K562 (cell line): ENCODE data around the gene SLFN5. TPM values are rescaled to one million over a fixed set of nuclear protein-coding genes. Genes with fewer than 3 reads are reported as not detected.

ENCODE experiments used
- ATAC-seq: fragments of 200-7000 bp; cut with Tn5 transposase; 3 replicates; pipeline ENCODE4 v1.9.1; 2020; ENCODE audit warnings: moderate library complexity
- BruUV-seq: library from RNA; stranded (reverse); fragments of 400-500 nt; replicated peaks from 2 replicates; lab custom pipeline; 2021; lab: Mats Ljungman, UMichigan
- CTCF ChIA-PET: fragments of 300-600 bp; formaldehyde crosslinking; extraction: SDS; loops from one replicate; lab custom pipeline; 2021; ENCODE audit warnings: low intra/inter-chr PET ratio; lab: Yijun Ruan, JAX
- POLR2A ChIA-PET: fragments of 300-600, 350-650 bp; sonication (Branson Sonifier 250); formaldehyde crosslinking; extraction: SDS; loops from one replicate; lab custom pipeline; 2021; ENCODE audit warnings: antibody characterized with exemption, inconsistent platforms; lab: Yijun Ruan, JAX
- DNase-seq, 4 experiments: peaks; one replicate each; pipeline versions ENCODE4 v3.0.0 to v3.0.0-alpha.2; 2011 to 2018; ENCODE audit warnings: low spot score in 3 of 4, mixed read lengths in 3 of 4; ENCODE audit errors: extremely low read depth in 1 of 4
- FAIRE-seq: peaks from 2 replicates; lab custom pipeline; 2011; peaks lifted over from hg19 to GRCh38; lab: Jason Lieb, UNC
- H2AFZ ChIP-seq: 2 replicates; pipeline ENCODE4 v1.6.0; 2011; ENCODE audit warnings: low read depth, low read length, control low read depth, inconsistent platforms
- H3K27ac ChIP-seq: fragments of 200-600 bp; 3 replicates; pipeline ENCODE4 v1.8.0; 2011; ENCODE audit warnings: low read depth, mild to moderate bottlenecking, control low read depth, inconsistent platforms, low read length, moderate library complexity, mixed read lengths; ENCODE audit errors: extremely low read depth
- H3K27me3 ChIP-seq, 2 experiments: fragments of 300-600 bp in 1 of 2; 2 replicates in 1 of 2; 3 replicates in 1 of 2; pipeline versions ENCODE4 v1.6.0 to v1.8.0; 2011; ENCODE audit warnings: inconsistent platforms in 2 of 2, low read length in 2 of 2, mild to moderate bottlenecking in 1 of 2, mixed read lengths in 1 of 2, moderate library complexity in 1 of 2; ENCODE audit not compliant: control insufficient read depth in 2 of 2, insufficient read depth in 2 of 2
- H3K36me3 ChIP-seq: fragments of 300-600 bp; 3 replicates; pipeline ENCODE4 v1.8.0; 2011; ENCODE audit warnings: mild to moderate bottlenecking, low read length, inconsistent platforms; ENCODE audit not compliant: control insufficient read depth, insufficient read depth
- H3K4me1 ChIP-seq, 2 experiments: fragments of 200-600 bp in 1 of 2; replicated peaks in 1 of 2; 2 replicates in 1 of 2; 3 replicates in 1 of 2; pipeline versions ENCODE4 v1.5.1 to v1.8.0; 2011; ENCODE audit warnings: inconsistent platforms in 2 of 2, low read length in 2 of 2, mild to moderate bottlenecking in 1 of 2, mixed read lengths in 1 of 2, moderate library complexity in 1 of 2; ENCODE audit not compliant: control insufficient read depth in 2 of 2, insufficient read depth in 2 of 2
- H3K4me2 ChIP-seq: 2 replicates; pipeline ENCODE4 v1.6.1; 2011; ENCODE audit warnings: low read length, control low read depth, inconsistent platforms, mixed read lengths; ENCODE audit not compliant: insufficient read depth
- H3K4me3 ChIP-seq: fragments of 200-600 bp; sonication (generic), shearing (Covaris generic); 2 replicates; pipeline ENCODE4 v1.5.1; 2016; ENCODE audit warnings: control low read depth, inconsistent platforms
- H3K79me2 ChIP-seq: fragments of 200-600 bp; 3 replicates; pipeline ENCODE4 v1.8.0; 2011; ENCODE audit warnings: low read length, inconsistent platforms; ENCODE audit not compliant: control insufficient read depth, insufficient read depth
- H3K9ac ChIP-seq, 2 experiments: 2 replicates each; pipeline versions ENCODE4 v1.6.0 to v1.6.1; 2011; ENCODE audit warnings: low read depth in 2 of 2, low read length in 2 of 2, control low read depth in 1 of 2, inconsistent platforms in 1 of 2, mild to moderate bottlenecking in 1 of 2, mixed read lengths in 1 of 2; ENCODE audit not compliant: insufficient read depth in 1 of 2
- H3K9me1 ChIP-seq: one replicate; pipeline ENCODE4 v1.6.0; 2011; ENCODE audit warnings: inconsistent platforms, mild to moderate bottlenecking, low read length, moderate library complexity; ENCODE audit not compliant: control insufficient read depth, insufficient read depth
- H3K9me3 ChIP-seq: replicated peaks from 2 replicates; pipeline ENCODE4 v1.5.1; 2011; ENCODE audit warnings: low read depth, low read length, inconsistent platforms; ENCODE audit not compliant: control insufficient read depth, insufficient read depth
- H4K20me1 ChIP-seq: replicated peaks from 2 replicates; pipeline ENCODE4 v1.6.1; 2011; ENCODE audit warnings: low read length, inconsistent platforms, mixed read lengths; ENCODE audit not compliant: control insufficient read depth, insufficient read depth
- CBX3 ChIP-seq, 2 experiments: IDR thresholded peaks; 1 replicate in 1 of 2; 2 replicates in 1 of 2; pipeline ENCODE4 v1.6.1; 2012; ENCODE audit warnings: inconsistent platforms in 2 of 2, low read length in 2 of 2, borderline replicate concordance in 1 of 2, control low read depth in 1 of 2
- ILF3 ChIP-seq: fragments of 450-650 bp; IDR thresholded peaks from 2 replicates; pipeline ENCODE4 v1.6.1; 2018; ENCODE audit warnings: antibody characterized with exemption, mild to moderate bottlenecking, moderate library complexity, borderline replicate concordance
- JUND ChIP-seq, 2 experiments: IDR thresholded peaks; 2 replicates in 1 of 2; 3 replicates in 1 of 2; pipeline ENCODE4 v1.6.1; 2011; ENCODE audit warnings: borderline replicate concordance in 2 of 2, low read depth in 2 of 2, low read length in 2 of 2, improper control_type of control experiment in 1 of 2, missing biosample characterization in 1 of 2, missing genetic modification characterization in 1 of 2, missing genetic modification reagents in 1 of 2
- KHSRP ChIP-seq: fragments of 450-650 bp; IDR thresholded peaks from 2 replicates; pipeline ENCODE4 v1.6.1; 2017
- KLF13 ChIP-seq: fragments of 450-650 bp; IDR thresholded peaks from 2 replicates; pipeline ENCODE4 v1.6.1; 2016; ENCODE audit warnings: missing genetic modification characterization, low read depth, mild to moderate bottlenecking, missing compliant biosample characterization, moderate library complexity, borderline replicate concordance
- MAFG ChIP-seq: fragments of 450-650 bp; conservative IDR thresholded peaks from 2 replicates; pipeline ENCODE4 v1.6.1; 2016; ENCODE audit warnings: missing genetic modification characterization, missing compliant biosample characterization
- MNT ChIP-seq, 2 experiments: fragments of 450-650 bp; conservative IDR thresholded peaks; 2 replicates each; pipeline ENCODE4 v1.6.1; 2017; ENCODE audit warnings: mild to moderate bottlenecking in 2 of 2, moderate library complexity in 2 of 2
- OTX1 ChIP-seq: fragments of 450-650 bp; formaldehyde crosslinking; IDR thresholded peaks from 2 replicates; pipeline ENCODE4 v1.4.0; 2022; ENCODE audit warnings: mild to moderate bottlenecking
- ZNF184 ChIP-seq: sonication (generic); formaldehyde crosslinking; IDR thresholded peaks from 2 replicates; pipeline ENCODE4 v1.5.0; 2020; ENCODE audit warnings: missing genetic modification reagents
- ZNF280B ChIP-seq: fragments of 250-450 bp; sonication (Bioruptor Pico); IDR thresholded peaks from 2 replicates; pipeline ENCODE4 v1.5.1; 2021; ENCODE audit warnings: mild to moderate bottlenecking
- WGBS: fragments of 100-300 bp; shearing (Covaris generic); methylation state at CpG from one replicate; pipeline ENCODE4 v1.1.6; 2016; ENCODE audit warnings: low coverage, mixed read lengths; ENCODE audit not compliant: insufficient coverage; ENCODE audit errors: missing lambda C conversion rate; 5-methylcytosine and 5-hydroxymethylcytosine counted together
- in situ Hi-C: fragments of 300-500 bp; cut with MboI; formaldehyde crosslinking; loops from 4 replicates; pipeline ENCODE4 v1.15.0; 2018; ENCODE audit warnings: inconsistent platforms, mixed read lengths
- intact Hi-C: fragments of 100-400 bp; cut with micrococcal nuclease; formaldehyde crosslinking; loops from 2 replicates; pipeline ENCODE4 v1.14.2; 2022
- polyA plus RNA-seq, 8 experiments: library from polyadenylated mRNA; depleted of rRNA in 4 of 8; stranded (reverse) in 5 of 8; unstranded in 3 of 8; fragments of >200 nt; fragmentation: Nextera tagmentation in 2 of 8; fragmentation: Illumina TruSeq in 1 of 8; extraction: Ambion mirVana in 2 of 8; extraction: Trizol in 1 of 8; gene quantifications; 2 replicates each; pipeline versions ENCODE4 v1.2.1 to v1.2.3, GENCODE V29; 2011 to 2014; ENCODE audit warnings: inconsistent platforms in 1 of 8, missing spikeins in 1 of 8
- total RNA-seq, 7 experiments: library from RNA; depleted of rRNA in 6 of 7; stranded (reverse); fragments of >200 nt in 6 of 7; fragmentation: Illumina TruSeq in 2 of 7; extraction: Trizol in 2 of 7; gene quantifications; 2 replicates each; pipeline versions ENCODE4 v1.2.1 to v1.2.3, GENCODE V29; 2011 to 2021; ENCODE audit warnings: low replicate concordance in 1 of 7
- TF ChIP-seq, protein P1 (sequence below): fragments of 250-450 bp; sonication (Bioruptor Pico); IDR thresholded peaks from 2 replicates; pipeline ENCODE4 v1.8.0; 2022; ENCODE audit warnings: inconsistent platforms, mild to moderate bottlenecking, moderate library complexity, borderline replicate concordance
- TF ChIP-seq, protein P2 (sequence below): IDR thresholded peaks from 2 replicates; pipeline ENCODE4 v1.6.1; 2016; ENCODE audit warnings: missing genetic modification characterization, missing compliant biosample characterization
- TF ChIP-seq, protein P3 (sequence below): fragments of 450-650 bp; IDR thresholded peaks from 2 replicates; pipeline ENCODE4 v1.6.1; 2016; ENCODE audit warnings: mild to moderate bottlenecking

SLFN5 gene
- total and polyA plus RNA-seq, 9 of the 15 experiments (the other 6 are each of a cell fraction or from before 2014, with no cell fraction given) = under 0.01 to 0.18 (median 0.04) TPM; not detected in 1

DNA sequence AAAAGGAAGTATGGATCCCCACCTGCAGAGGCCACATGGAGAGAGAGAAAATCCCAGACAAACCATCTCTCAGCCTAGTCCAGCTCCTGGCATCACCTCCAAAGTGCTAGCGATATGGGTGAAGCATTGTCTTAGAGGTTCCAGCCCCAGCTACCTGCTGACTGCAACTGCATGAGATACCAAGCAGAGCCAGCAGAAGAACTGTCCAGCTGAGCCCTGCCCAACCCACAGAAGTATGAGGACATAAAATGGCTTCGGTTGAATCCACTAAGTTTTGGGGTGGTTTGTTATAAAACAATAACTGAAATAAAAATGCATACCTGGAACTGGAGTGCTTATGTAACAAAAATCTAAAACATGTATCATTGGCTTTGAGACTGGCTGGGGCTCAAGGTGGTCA lies 20.4 kb upstream of the SLFN5 start:
- Histone ChIP-seq H3K36me3 (no peaks in the 10 kb centered on the region), H3K79me2 (no peaks in the 10 kb centered on the region), H3K4me1 (no peaks in the 10 kb centered on the region), H3K4me3 (no peak overlapping the region), H3K9me3 (no peaks in the 10 kb centered on the region), H3K27ac (no peak overlapping the region), H3K9me1 (no peaks in the 10 kb centered on the region), H3K9ac (no peak overlapping the region), H3K27me3 (peaks cover 5 to 11% of the 10 kb centered on the region in 2 experiments; a peak in 4 of 5 replicates), H4K20me1 (no peaks in the 10 kb centered on the region), H3K4me2 (no peak overlapping the region), H2AFZ (no peak overlapping the region)
- DNase-seq (no peak), ATAC-seq (no peak), FAIRE-seq (no peak)
- ChIA-PET CTCF (no interaction called here), POLR2A (interaction anchor here (1.4 kb wide), 1 partner anchor 9 kb away, joined by 5 read pairs; no protein-coding TSS in a partner anchor)
- WGBS = 3% methylated on average over 2 of the region's 2 CpGs
- in situ Hi-C loops = no loop called here
- intact Hi-C loops = no loop called here
- no TSS peak for BruUV-seq
- TF ChIP-seq MNT (conservative IDR thresholded peaks at IDR 0.05) (no peak), MAFG (tag) (no peak), CBX3 (IDR thresholded peaks at IDR 0.05; ENCODE audit: borderline replicate concordance in 1 of 2, low read length in 2 of 2) (no peak), ZNF184 (CRISPR knock-in tag) (no peak), KLF13 (tag) (no peak), ILF3 (no peak), OTX1 (no peak), JUND (IDR thresholded peaks at IDR 0.05; ENCODE audit: borderline replicate concordance, low read depth, low read length) (no peak), JUND (tag; IDR thresholded peaks at IDR 0.05; ENCODE audit: borderline replicate concordance, low read depth, low read length) (no peak), ZNF280B (CRISPR knock-in tag) (no peak), KHSRP (no peak)
- TF ChIP-seq, protein P1, sequence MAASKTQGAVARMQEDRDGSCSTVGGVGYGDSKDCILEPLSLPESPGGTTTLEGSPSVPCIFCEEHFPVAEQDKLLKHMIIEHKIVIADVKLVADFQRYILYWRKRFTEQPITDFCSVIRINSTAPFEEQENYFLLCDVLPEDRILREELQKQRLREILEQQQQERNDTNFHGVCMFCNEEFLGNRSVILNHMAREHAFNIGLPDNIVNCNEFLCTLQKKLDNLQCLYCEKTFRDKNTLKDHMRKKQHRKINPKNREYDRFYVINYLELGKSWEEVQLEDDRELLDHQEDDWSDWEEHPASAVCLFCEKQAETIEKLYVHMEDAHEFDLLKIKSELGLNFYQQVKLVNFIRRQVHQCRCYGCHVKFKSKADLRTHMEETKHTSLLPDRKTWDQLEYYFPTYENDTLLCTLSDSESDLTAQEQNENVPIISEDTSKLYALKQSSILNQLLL = no peak
- TF ChIP-seq, protein P2, sequence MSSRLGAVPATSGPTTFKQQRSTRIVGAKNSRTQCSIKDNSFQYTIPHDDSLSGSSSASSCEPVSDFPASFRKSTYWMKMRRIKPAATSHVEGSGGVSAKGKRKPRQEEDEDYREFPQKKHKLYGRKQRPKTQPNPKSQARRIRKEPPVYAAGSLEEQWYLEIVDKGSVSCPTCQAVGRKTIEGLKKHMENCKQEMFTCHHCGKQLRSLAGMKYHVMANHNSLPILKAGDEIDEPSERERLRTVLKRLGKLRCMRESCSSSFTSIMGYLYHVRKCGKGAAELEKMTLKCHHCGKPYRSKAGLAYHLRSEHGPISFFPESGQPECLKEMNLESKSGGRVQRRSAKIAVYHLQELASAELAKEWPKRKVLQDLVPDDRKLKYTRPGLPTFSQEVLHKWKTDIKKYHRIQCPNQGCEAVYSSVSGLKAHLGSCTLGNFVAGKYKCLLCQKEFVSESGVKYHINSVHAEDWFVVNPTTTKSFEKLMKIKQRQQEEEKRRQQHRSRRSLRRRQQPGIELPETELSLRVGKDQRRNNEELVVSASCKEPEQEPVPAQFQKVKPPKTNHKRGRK (tag) = no peak
- TF ChIP-seq, protein P3, sequence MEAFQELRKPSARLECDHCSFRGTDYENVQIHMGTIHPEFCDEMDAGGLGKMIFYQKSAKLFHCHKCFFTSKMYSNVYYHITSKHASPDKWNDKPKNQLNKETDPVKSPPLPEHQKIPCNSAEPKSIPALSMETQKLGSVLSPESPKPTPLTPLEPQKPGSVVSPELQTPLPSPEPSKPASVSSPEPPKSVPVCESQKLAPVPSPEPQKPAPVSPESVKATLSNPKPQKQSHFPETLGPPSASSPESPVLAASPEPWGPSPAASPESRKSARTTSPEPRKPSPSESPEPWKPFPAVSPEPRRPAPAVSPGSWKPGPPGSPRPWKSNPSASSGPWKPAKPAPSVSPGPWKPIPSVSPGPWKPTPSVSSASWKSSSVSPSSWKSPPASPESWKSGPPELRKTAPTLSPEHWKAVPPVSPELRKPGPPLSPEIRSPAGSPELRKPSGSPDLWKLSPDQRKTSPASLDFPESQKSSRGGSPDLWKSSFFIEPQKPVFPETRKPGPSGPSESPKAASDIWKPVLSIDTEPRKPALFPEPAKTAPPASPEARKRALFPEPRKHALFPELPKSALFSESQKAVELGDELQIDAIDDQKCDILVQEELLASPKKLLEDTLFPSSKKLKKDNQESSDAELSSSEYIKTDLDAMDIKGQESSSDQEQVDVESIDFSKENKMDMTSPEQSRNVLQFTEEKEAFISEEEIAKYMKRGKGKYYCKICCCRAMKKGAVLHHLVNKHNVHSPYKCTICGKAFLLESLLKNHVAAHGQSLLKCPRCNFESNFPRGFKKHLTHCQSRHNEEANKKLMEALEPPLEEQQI = no peak
